Left lobe of liver (tissue), 2 donors: ENCODE measurements around the gene TNK2. TPM values are rescaled to one million over a fixed set of nuclear protein-coding genes. Genes with fewer than 3 reads are reported as not detected.
"Not testable (repeated sequence)": the region's sequence is repeated elsewhere in the genome, so short reads cannot be mapped to it uniquely, and the experiment has no call there.

Source experiments
- ATAC-seq: fragments of 200-7000 bp; cut with Tn5 transposase; one replicate; pipeline ENCODE4 v1.9.1; 2020; ENCODE audit warnings: mild to moderate bottlenecking, moderate library complexity
- DNase-seq: peaks from one replicate; pipeline ENCODE4 v3.0.0-alpha.2; 2020; ENCODE audit warnings: low spot score
- total RNA-seq: library from RNA; stranded (reverse); gene quantifications from one replicate; pipeline ENCODE4 v1.2.1, GENCODE V29; 2021
- donor health status: DM: no; HTN: no; CAD: no; lungs with moderate emphysema.
- donor health status: DM: no; HTN: yes; CAD: no.

The TNK2 gene
- total RNA-seq, 1 donor from 2014 or later: 55.2 TPM

- ATAC-seq (no peak), DNase-seq (no peak)
Measured at GRCh38 chr3:195872097-195872496, 36.3 kb downstream of the TNK2 start.

GRCh38 chr3:195871686-195872085 is 36.7 kb downstream of the TNK2 start:
- not testable (repeated sequence) for DNase-seq, ATAC-seq

GRCh38 chr3:195870937-195871336 is 37.4 kb downstream of the TNK2 start:
- DNase-seq (no peak), ATAC-seq (no peak)

GRCh38 chr3:195870442-195870841 is 37.9 kb downstream of the TNK2 start:
- ATAC-seq (no peak), DNase-seq (no peak)

- ATAC-seq (no peak), DNase-seq (no peak)
Measured at GRCh38 chr3:195869413-195870001, 38.8 kb downstream of the TNK2 start.

GRCh38 chr3:195868866-195869412 is 39.4 kb downstream of the TNK2 start:
- ATAC-seq (no peak), DNase-seq (no peak)

- no peak for DNase-seq
- no peak for ATAC-seq
Measured at GRCh38 chr3:195868336-195868865, 40.0 kb downstream of the TNK2 start.

GRCh38 chr3:195867631-195868335 is 40.6 kb downstream of the TNK2 start:
- no peak for DNase-seq

GRCh38 chr3:195866686-195867511 is 41.5 kb downstream of the TNK2 start:
- DNase-seq (no peak), ATAC-seq (no peak)

More at GRCh38 chr3:195867631-195868335, 40.6 kb downstream of the TNK2 start:
- no peak for ATAC-seq

GRCh38 chr3:195865752-195866151 is 42.6 kb downstream of the TNK2 start:
- no peak for DNase-seq
- ATAC-seq: no peak

- DNase-seq: peak; percentile 90
- ATAC-seq: peak; percentile 92
Measured at GRCh38 chr3:195863121-195864061, 45.0 kb downstream of the TNK2 start.

- DNase-seq, ATAC-seq: not testable (repeated sequence)
Measured at GRCh38 chr3:195862318-195862717, 46.0 kb downstream of the TNK2 start.

- no peak for DNase-seq
- ATAC-seq: no peak
Measured at GRCh38 chr3:195860456-195860855, 47.9 kb downstream of the TNK2 start.

- ATAC-seq: no peak
- DNase-seq: no peak
Measured at GRCh38 chr3:195859846-195860411, 48.4 kb downstream of the TNK2 start.

GRCh38 chr3:195859061-195859845 is 49.1 kb downstream of the TNK2 start:
- DNase-seq (peak; percentile 79), ATAC-seq (peak; percentile 74)

- no peak for ATAC-seq
- no peak for DNase-seq
Measured at GRCh38 chr3:195856410-195857084, 51.8 kb downstream of the TNK2 start.

GRCh38 chr3:195855471-195856409 is 52.6 kb downstream of the TNK2 start:
- no peak for ATAC-seq
- DNase-seq: no peak
